Panc1 (cell line): Measurements from ENCODE around the gene LRMDA. TPM values are rescaled to one million over a fixed set of nuclear protein-coding genes. Genes with fewer than 3 reads are reported as not detected.

Experiments
- ATAC-seq: fragments of 200-7000 bp; cut with Tn5 transposase; 2 replicates; pipeline ENCODE4 v1.9.1; 2020; ENCODE audit warnings: mild to moderate bottlenecking, moderate library complexity
- BruUV-seq: library from RNA; stranded (reverse); fragments of 400-500 nt; replicated peaks from 2 replicates; lab custom pipeline; 2021; lab: Mats Ljungman, UMichigan
- CTCF ChIA-PET: fragments of 300-600 bp; sonication (Branson Sonifier 250); formaldehyde crosslinking; loops from one replicate; lab custom pipeline; 2022; ENCODE audit warnings: antibody characterized with exemption; lab: Charles Lee
- POLR2A ChIA-PET: fragments of 300-600 bp; sonication (Branson Sonifier 250); formaldehyde crosslinking; loops from one replicate; lab custom pipeline; 2022; ENCODE audit warnings: antibody characterized with exemption; lab: Charles Lee
- DNase-seq: peaks from one replicate; pipeline ENCODE4 v3.0.0-alpha.2; 2010; ENCODE audit warnings: low read depth, low spot score
- H3K27ac ChIP-seq: 2 replicates; pipeline ENCODE4 v1.5.1; 2011; ENCODE audit warnings: mild to moderate bottlenecking, low read length, inconsistent platforms
- H3K27me3 ChIP-seq: fragments of 200-500 bp; sonication (Bioruptor generic); 2 replicates; pipeline ENCODE4 v1.6.0; 2014; ENCODE audit warnings: low read length, inconsistent platforms; ENCODE audit not compliant: control insufficient read depth, insufficient read depth
- H3K36me3 ChIP-seq: fragments of 200-500 bp; sonication (Bioruptor generic); 2 replicates; pipeline ENCODE4 v1.5.1; 2014; ENCODE audit warnings: inconsistent platforms, mild to moderate bottlenecking, low read length, moderate library complexity; ENCODE audit not compliant: control insufficient read depth, insufficient read depth
- H3K4me1 ChIP-seq: 2 replicates; pipeline ENCODE4 v1.5.1; 2011; ENCODE audit warnings: inconsistent platforms, mild to moderate bottlenecking, low read length, moderate library complexity; ENCODE audit not compliant: control insufficient read depth, insufficient read depth
- H3K4me3 ChIP-seq, 2 experiments: 2 replicates each; pipeline ENCODE4 v1.5.1; 2011 to 2012; ENCODE audit warnings: low read depth in 2 of 2, low read length in 2 of 2, mild to moderate bottlenecking in 2 of 2, inconsistent platforms in 1 of 2, moderate library complexity in 1 of 2
- H3K9me3 ChIP-seq: fragments of 200-500 bp; sonication (Bioruptor generic); 2 replicates; pipeline ENCODE4 v1.5.1; 2014; ENCODE audit warnings: low read depth, mild to moderate bottlenecking, inconsistent platforms, low read length, moderate library complexity; ENCODE audit not compliant: control insufficient read depth, insufficient read depth
- CTCF ChIP-seq: fragments of 450-650 bp; IDR thresholded peaks from 2 replicates; pipeline ENCODE4 v1.5.1; 2017; ENCODE audit warnings: mild to moderate bottlenecking
- POLR2AphosphoS5 ChIP-seq: IDR thresholded peaks from 2 replicates; pipeline ENCODE4 v1.6.1; 2012; ENCODE audit warnings: mild to moderate bottlenecking, low read depth, low read length, moderate library complexity
- REST ChIP-seq, 2 experiments: IDR thresholded peaks; 2 replicates each; pipeline ENCODE4 v1.6.1; 2011 to 2012; ENCODE audit warnings: low read depth in 2 of 2, control low read depth in 1 of 2, low read length in 1 of 2, mild to moderate bottlenecking in 1 of 2, moderate library complexity in 1 of 2; ENCODE audit not compliant: insufficient read depth in 1 of 2
- SIN3A ChIP-seq: IDR thresholded peaks from 2 replicates; pipeline ENCODE4 v1.6.1; 2012; ENCODE audit warnings: low read depth, mild to moderate bottlenecking, low read length, moderate library complexity, borderline replicate concordance; ENCODE audit not compliant: insufficient read depth
- TCF7L2 ChIP-seq: IDR thresholded peaks from 2 replicates; pipeline ENCODE4 v1.6.1; 2011; ENCODE audit warnings: mild to moderate bottlenecking, low read depth, low read length, inconsistent platforms
- in situ Hi-C: cut with HindIII; loops from 2 replicates; pipeline ENCODE4 v1.10.0; 2016; ENCODE audit warnings: low sequenced_read_pairs, low pct_unique_long_range_greater_than_20kb
- intact Hi-C: fragments of 100-400 bp; cut with micrococcal nuclease; formaldehyde crosslinking; loops from one replicate; pipeline ENCODE4 v1.10.0; 2022; ENCODE audit not compliant: unreplicated experiment
- total RNA-seq: library from RNA; stranded (reverse); gene quantifications from one replicate; pipeline ENCODE4 v1.2.1, GENCODE V29; 2021; ENCODE audit not compliant: unreplicated experiment

Gene LRMDA
- total RNA-seq, 1 experiment from 2014 or later, result 1.2 TPM

- POLR2A ChIA-PET, result no interaction called here
Measured at GRCh38 chr10:75422913-75423312, 8.5 kb upstream of the LRMDA start.

DNA sequence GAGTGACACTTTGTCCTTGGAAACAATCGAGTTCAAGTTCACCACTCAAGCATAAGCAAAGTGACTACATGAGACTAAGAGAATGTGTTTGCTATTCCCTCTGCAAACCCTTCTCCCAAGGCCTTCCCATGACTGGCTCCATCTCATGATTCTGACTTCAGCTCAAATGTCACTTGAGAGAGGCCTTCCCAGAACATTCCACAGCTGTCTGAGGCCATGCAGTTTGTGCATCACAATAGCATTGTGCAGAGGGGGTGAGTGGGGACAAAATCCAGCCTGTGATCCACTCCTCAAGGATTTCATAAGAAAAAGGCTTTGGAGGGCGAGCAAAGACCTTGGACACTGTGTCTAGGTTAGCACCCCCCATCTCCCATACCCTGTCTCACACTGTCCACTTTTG, 6.9 kb upstream of the LRMDA start:
- CTCF ChIA-PET, result interaction anchor here (0.6 kb wide), 1 partner anchor 771 kb away, joined by 5 read pairs; no protein-coding TSS in a partner anchor
- no peak for TF ChIP-seq SIN3A
- no peak for TF ChIP-seq REST (IDR thresholded peaks at IDR 0.05; ENCODE audit: insufficient read depth in 1 of 2, low read depth in 2 of 2, low read length in 1 of 2)
- TF ChIP-seq TCF7L2, result no peak
- TF ChIP-seq CTCF, result no peak
- no peak for TF ChIP-seq POLR2AphosphoS5
- in situ Hi-C loops, result no loop called here

More at GRCh38 chr10:75422913-75423312, 8.5 kb upstream of the LRMDA start:
- Histone ChIP-seq H3K4me3 (no peak overlapping the region), H3K27me3 (no peaks in the 10 kb centered on the region), H3K9me3 (no peaks in the 10 kb centered on the region), H3K4me1 (no peaks in the 10 kb centered on the region), H3K36me3 (no peaks in the 10 kb centered on the region), H3K27ac (no peak overlapping the region)
- in situ Hi-C loops (no loop called here), intact Hi-C loops (no loop called here)
- no TSS peak for BruUV-seq
- ATAC-seq (no peak), DNase-seq (no peak)
- TF ChIP-seq TCF7L2, result no peak
- CTCF ChIA-PET, result no interaction called here

DNA sequence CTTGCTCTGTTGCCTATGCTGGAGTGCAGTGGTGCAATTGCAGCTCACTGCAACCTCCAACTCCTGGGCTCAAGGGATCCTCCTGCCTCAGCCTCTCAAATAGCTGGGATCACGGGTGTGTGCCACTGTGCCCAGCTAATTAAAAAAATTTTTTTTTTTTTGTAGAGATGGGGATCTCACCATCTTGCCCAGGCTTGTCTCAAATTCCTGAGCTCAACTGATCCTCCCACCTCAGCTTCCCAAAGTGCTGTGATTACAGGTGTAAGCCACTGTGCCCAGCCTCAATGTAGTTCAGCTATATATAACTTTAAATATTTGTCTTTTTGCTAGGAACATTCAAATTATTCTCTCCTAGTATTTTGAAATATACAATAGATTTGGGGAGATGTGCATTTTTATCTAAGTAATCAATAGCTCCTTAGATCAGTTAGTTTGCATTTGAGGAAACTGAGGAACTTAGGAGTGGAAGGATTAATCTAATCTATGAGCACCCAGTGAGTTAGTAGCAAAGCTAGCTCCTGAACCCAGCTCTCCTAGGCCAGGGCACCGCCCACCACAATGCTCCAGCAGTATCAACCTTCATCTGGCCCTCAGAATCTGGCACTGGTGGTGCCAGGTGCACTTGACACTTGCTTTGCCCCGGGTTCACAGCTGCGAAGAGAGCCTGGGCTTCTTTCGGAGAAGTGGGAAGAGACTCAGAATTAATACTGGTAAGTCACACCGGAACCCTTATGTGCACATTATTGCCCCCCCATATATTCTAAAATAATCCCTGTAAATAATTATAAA, 5.9 kb upstream of the LRMDA start:
- Histone ChIP-seq H3K4me1 (0 out of 2 replicates have a peak, but pooled peaks cover 3% of the 10 kb centered on the region), H3K27ac (no peak overlapping the region), H3K4me3 (no peak overlapping the region), H3K9me3 (no peaks in the 10 kb centered on the region), H3K27me3 (peaks cover under 1% of the 10 kb centered on the region; the same call in 1 of the 2 replicates), H3K36me3 (no peaks in the 10 kb centered on the region)
- no peak for ATAC-seq
- in situ Hi-C loops (no loop called here), intact Hi-C loops (no loop called here)
- ChIA-PET POLR2A (no interaction called here), CTCF (no interaction called here)
- no peak for DNase-seq
- no peak for TF ChIP-seq SIN3A
- BruUV-seq, result no TSS peak

More for the DNA sequence above, 6.9 kb upstream of the LRMDA start:
- ATAC-seq (no peak), DNase-seq (no peak)
- Histone ChIP-seq H3K27ac (no peak overlapping the region), H3K9me3 (no peaks in the 10 kb centered on the region), H3K4me3 (no peak overlapping the region), H3K4me1 (0 out of 2 replicates have a peak, but pooled peaks cover 3% of the 10 kb centered on the region), H3K27me3 (no peaks in the 10 kb centered on the region; the same call in 1 of the 2 replicates), H3K36me3 (no peaks in the 10 kb centered on the region)
- POLR2A ChIA-PET, result interaction anchor here (0.6 kb wide), 1 partner anchor 25 kb away, joined by 3 read pairs; no protein-coding TSS in a partner anchor
- intact Hi-C loops, result no loop called here
- no TSS peak for BruUV-seq
